Body of pancreas (tissue), 4 donors: ENCODE data around the gene SERPINB2. TPM values are rescaled to one million over a fixed set of nuclear protein-coding genes. Genes with fewer than 3 reads are reported as not detected.

Experiments used
- ATAC-seq: fragments of 150-250 bp; one replicate; pipeline ENCODE4 v1.9.1; 2016
- DNase-seq, 4 donors: peaks; one replicate each; pipeline ENCODE4 v3.0.0-alpha.2; 2019
- H3K27ac ChIP-seq, 4 donors: fragments of 200-600 bp; sonication (generic); 1 replicate in 3 of 4; 2 replicates in 1 of 4; pipeline versions ENCODE4 v1.5.1 to v1.6.1; 2016 to 2019; ENCODE audit warnings: mild to moderate bottlenecking in 1 of 4, mixed read lengths in 1 of 4, moderate library complexity in 1 of 4
- H3K27me3 ChIP-seq, 2 donors: fragments of 200-600 bp; sonication (generic); one replicate each; pipeline ENCODE4 v1.6.0; 2016; ENCODE audit warnings: mild to moderate bottlenecking in 1 of 2
- H3K36me3 ChIP-seq, 2 donors: fragments of 200-600 bp; sonication (generic); replicated peaks in 1 of 2; 2 replicates each; pipeline ENCODE4 v1.5.1; 2016; ENCODE audit warnings: low read depth in 2 of 2; ENCODE audit not compliant: insufficient read depth in 1 of 2
- H3K4me1 ChIP-seq: fragments of 200-600 bp; sonication (generic); one replicate; pipeline ENCODE4 v1.6.0; 2016
- H3K4me3 ChIP-seq, 2 donors: fragments of 200-600 bp; sonication (generic); 1 replicate in 1 of 2; 2 replicates in 1 of 2; pipeline ENCODE4 v1.5.1; 2016 to 2019
- H3K9me3 ChIP-seq, 3 donors: fragments of 200-600 bp; sonication (generic); 1 replicate in 2 of 3; 2 replicates in 1 of 3; pipeline ENCODE4 v1.5.1; 2016
- POLR2A ChIP-seq, 3 donors: fragments of 450-650 bp; IDR thresholded peaks; one replicate each; pipeline ENCODE4 v1.6.1; 2016; ENCODE audit warnings: antibody characterized with exemption in 3 of 3, mild to moderate bottlenecking in 2 of 3
- WGBS, 2 donors: methylation state at CpG; one replicate each; pipeline ENCODE4 v1.1.5; 2017; 5-methylcytosine and 5-hydroxymethylcytosine counted together
- intact Hi-C: fragments of 100-400 bp; cut with DNase I; formaldehyde crosslinking; loops from one replicate; pipeline ENCODE4 v1.15.1; 2023
- total RNA-seq, 2 donors: library from RNA; depleted of rRNA; stranded (reverse); fragments of >200 nt; gene quantifications; one replicate each; pipeline ENCODE4 v1.1.0, GENCODE V29; 2016
- TF ChIP-seq, protein P1 (sequence below), 7 experiments: fragments of 450-650 bp in 4 of 7; fragments of 200-600 bp in 3 of 7; sonication (generic) in 3 of 7; IDR thresholded peaks; one replicate each; pipeline ENCODE4 v1.5.1; 2016 to 2019; ENCODE audit warnings: antibody characterized with exemption in 7 of 7

SERPINB2 gene
- total RNA-seq, 2 donors from 2014 or later, result 1.6 TPM; not detected in 1

DNA sequence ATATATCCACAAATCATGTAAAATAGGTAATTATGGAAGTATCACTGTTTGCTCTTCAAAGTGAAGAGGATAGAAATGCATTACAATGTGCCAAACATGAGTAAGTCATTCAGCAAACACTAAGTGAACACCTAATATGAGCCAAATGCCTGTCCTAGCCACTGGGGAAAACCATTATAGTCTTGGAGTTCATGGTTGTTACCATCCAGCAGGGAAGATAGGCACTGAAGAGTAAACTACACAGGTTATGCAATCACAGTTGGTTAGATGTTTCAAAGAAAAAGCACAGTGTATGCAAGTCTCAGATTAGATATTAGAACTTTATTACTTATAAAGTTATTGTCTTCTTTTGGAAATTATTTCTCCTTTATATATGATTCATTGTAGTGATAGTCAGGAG is 3.9 kb upstream of the SERPINB2 start:
- Histone ChIP-seq H3K4me3 (no peak overlapping the region), H3K27ac (peak overlapping the region in 3 of 4 donors; percentile 66 to 77 (median 72)), H3K27me3 (no peaks in the 10 kb centered on the region), H3K36me3 (no peaks in the 10 kb centered on the region), H3K9me3 (no peaks in the 10 kb centered on the region), H3K4me1 (peaks cover 33% of the 10 kb centered on the region)
- no peak for DNase-seq
- peak; percentile 25 for ATAC-seq
- intact Hi-C loops, result no loop called here
- TF ChIP-seq, protein P1, sequence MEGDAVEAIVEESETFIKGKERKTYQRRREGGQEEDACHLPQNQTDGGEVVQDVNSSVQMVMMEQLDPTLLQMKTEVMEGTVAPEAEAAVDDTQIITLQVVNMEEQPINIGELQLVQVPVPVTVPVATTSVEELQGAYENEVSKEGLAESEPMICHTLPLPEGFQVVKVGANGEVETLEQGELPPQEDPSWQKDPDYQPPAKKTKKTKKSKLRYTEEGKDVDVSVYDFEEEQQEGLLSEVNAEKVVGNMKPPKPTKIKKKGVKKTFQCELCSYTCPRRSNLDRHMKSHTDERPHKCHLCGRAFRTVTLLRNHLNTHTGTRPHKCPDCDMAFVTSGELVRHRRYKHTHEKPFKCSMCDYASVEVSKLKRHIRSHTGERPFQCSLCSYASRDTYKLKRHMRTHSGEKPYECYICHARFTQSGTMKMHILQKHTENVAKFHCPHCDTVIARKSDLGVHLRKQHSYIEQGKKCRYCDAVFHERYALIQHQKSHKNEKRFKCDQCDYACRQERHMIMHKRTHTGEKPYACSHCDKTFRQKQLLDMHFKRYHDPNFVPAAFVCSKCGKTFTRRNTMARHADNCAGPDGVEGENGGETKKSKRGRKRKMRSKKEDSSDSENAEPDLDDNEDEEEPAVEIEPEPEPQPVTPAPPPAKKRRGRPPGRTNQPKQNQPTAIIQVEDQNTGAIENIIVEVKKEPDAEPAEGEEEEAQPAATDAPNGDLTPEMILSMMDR (IDR thresholded peaks at IDR 0.05), result peak in 1 of 7 experiments; percentile 6
- no peak for TF ChIP-seq POLR2A (IDR thresholded peaks at IDR 0.05)

DNA sequence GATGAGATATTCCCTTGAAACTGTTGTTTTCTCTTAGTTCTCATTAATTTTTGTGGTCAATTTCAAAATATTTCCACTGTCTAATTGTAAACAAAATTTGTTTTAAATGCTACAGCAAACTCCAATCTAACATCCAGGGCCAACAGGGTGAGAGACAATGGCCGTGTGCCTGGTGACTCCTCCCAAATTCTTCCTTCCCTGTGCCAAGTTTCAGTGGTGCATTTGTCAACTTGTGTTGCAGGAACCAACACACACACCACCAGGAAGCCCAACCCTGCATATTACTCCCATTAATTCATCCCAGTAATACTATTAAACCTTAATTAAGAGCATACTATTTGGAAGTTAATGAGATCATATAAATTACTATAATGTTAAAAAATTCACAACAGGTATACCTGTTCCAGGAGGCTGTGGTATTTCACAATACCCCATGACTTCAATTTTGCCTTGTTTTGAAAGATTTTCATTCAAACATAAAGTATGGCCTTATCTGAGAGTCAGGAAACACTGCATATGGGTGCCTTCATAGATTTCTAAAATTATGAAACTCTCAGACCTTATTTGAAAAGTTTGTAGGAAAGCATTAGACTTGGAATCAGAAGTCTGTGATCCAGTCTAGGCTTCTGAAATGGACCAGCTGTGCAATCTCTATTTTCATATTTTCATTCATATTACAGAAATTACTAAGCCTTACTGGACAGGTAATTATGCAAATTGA is 1.1 kb downstream of the SERPINB2 start:
- no peaks in the 10 kb centered on the region for H3K27me3 ChIP-seq
- no peak overlapping the region for H3K27ac ChIP-seq
- peaks cover 4% of the 10 kb centered on the region for H3K4me1 ChIP-seq
- H3K9me3 ChIP-seq, result no peaks in the 10 kb centered on the region
- 28 to 29% methylated on average over 1 of the region's 1 CpG for WGBS, 2 donors
- ATAC-seq (no peak), DNase-seq (no peak)
- H3K4me3 ChIP-seq, result no peak overlapping the region
- intact Hi-C loops, result no loop called here
- TF ChIP-seq POLR2A (IDR thresholded peaks at IDR 0.05), result no peak
- TF ChIP-seq, protein P1 (IDR thresholded peaks at IDR 0.05), result no peak
- H3K36me3 ChIP-seq, result no peaks in the 10 kb centered on the region

DNA sequence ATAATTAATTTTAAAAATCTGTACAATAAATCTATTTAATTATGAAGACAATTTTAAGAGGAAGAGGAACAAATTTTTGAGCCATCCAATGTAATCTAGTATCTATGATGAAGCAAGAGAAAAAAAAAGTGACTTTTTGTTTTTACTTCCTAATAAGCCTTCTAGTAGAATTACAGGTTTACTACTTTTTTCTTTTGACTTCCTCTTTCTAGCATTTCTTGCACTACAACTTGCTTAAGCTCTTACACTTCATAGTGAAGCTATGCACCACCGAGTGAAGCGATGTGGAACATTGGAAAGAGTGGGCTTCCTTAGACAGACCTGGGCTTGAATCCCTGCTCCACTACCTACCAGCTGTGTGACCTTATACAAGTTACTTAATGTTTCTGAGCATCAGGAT is 2.1 kb downstream of the SERPINB2 start:
- Histone ChIP-seq H3K27ac (no peak overlapping the region), H3K36me3 (no peaks in the 10 kb centered on the region), H3K4me3 (no peak overlapping the region), H3K27me3 (no peaks in the 10 kb centered on the region), H3K9me3 (no peaks in the 10 kb centered on the region), H3K4me1 (no peaks in the 10 kb centered on the region)
- DNase-seq, result no peak
- intact Hi-C loops, result no loop called here
- TF ChIP-seq POLR2A (IDR thresholded peaks at IDR 0.05), result no peak
- TF ChIP-seq, protein P1 (IDR thresholded peaks at IDR 0.05), result no peak
- 76 to 96% methylated on average over 2 of the region's 2 CpGs for WGBS, 2 donors
- no peak for ATAC-seq

DNA sequence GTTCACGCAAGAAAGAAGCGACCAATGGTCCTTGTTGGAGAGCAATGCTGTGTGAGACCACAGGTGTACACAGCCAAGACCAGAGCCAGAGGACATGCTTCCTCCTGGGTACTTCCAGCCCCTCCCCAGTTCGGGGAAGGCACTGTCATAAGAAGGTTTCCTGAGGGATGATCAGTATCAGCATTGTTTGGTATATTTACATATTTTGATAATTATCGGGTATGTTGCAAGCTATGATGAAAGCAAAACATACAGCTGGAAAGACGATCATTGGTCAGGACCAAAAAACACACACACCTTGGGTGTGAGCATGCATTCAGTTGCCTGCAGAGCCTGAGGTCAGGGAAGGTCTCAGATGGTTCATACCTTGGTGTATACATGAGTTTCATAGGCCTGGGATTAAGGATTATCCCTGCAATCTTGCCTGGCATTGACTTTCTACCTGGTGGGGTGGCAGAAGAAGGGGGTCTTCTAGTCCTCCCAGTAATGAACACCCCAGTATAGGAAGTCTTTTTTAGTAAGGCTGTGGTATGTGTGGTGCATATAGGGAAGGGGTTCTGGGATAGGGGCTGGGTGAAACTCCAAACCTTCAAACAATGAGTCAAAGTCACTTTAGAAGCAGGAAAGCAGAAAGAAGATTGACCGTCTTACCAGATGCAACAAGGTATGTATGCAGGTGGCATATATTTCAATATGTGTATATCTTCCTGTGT is 2.9 kb downstream of the SERPINB2 start:
- Histone ChIP-seq H3K4me1 (no peaks in the 10 kb centered on the region), H3K36me3 (no peaks in the 10 kb centered on the region), H3K27ac (no peak overlapping the region), H3K9me3 (no peaks in the 10 kb centered on the region), H3K27me3 (no peaks in the 10 kb centered on the region), H3K4me3 (no peak overlapping the region)
- DNase-seq (no peak), ATAC-seq (no peak)
- no peak for TF ChIP-seq POLR2A (IDR thresholded peaks at IDR 0.05)
- TF ChIP-seq, protein P1 (IDR thresholded peaks at IDR 0.05), result no peak
- intact Hi-C loops, result no loop called here
- WGBS, 2 donors, result 80 to 83% methylated on average over 6 of the region's 6 CpGs
